NCI-H510A (cell line): ENCODE data around the gene BEND7.
"Not testable (repeated sequence)": the region's sequence is repeated elsewhere in the genome, so short reads cannot be mapped to it uniquely, and the experiment has no call there.

ENCODE experiments used
- DNase-seq: peaks from one replicate; lab custom pipeline; 2025; lab: John Stamatoyannopoulos, UW

Gene BEND7

GRCh38 chr10:13421382-13421917, 107.4 kb downstream of the BEND7 start:
- DNase-seq = no peak

GRCh38 chr10:13420532-13421307, 108.1 kb downstream of the BEND7 start:
- DNase-seq = no peak

GRCh38 chr10:13417459-13418126, 111.2 kb downstream of the BEND7 start:
- DNase-seq = no peak

- no peak for DNase-seq
Observed at GRCh38 chr10:13416760-13417159, 112.1 kb downstream of the BEND7 start.

GRCh38 chr10:13414855-13415254, 114.0 kb downstream of the BEND7 start:
- no peak for DNase-seq

- no peak for DNase-seq
Observed at GRCh38 chr10:13414137-13414536, 114.7 kb downstream of the BEND7 start.

- DNase-seq = no peak
Observed at GRCh38 chr10:13412894-13413293, 115.9 kb downstream of the BEND7 start.

GRCh38 chr10:13404791-13405190, 124.0 kb downstream of the BEND7 start:
- DNase-seq = no peak

GRCh38 chr10:13404305-13404759, 124.5 kb downstream of the BEND7 start:
- no peak for DNase-seq

GRCh38 chr10:13403426-13403825, 125.4 kb downstream of the BEND7 start:
- DNase-seq = not testable (repeated sequence)

GRCh38 chr10:13402021-13402420, 126.8 kb downstream of the BEND7 start:
- no peak for DNase-seq

GRCh38 chr10:13401142-13401541, 127.7 kb downstream of the BEND7 start:
- DNase-seq = no peak

- DNase-seq = no peak
Observed at GRCh38 chr10:13400196-13400965, 128.4 kb downstream of the BEND7 start.

GRCh38 chr10:13399752-13400151, 129.1 kb downstream of the BEND7 start:
- DNase-seq = no peak

GRCh38 chr10:13399236-13399635, 129.6 kb downstream of the BEND7 start:
- no peak for DNase-seq

- DNase-seq = no peak
Observed at GRCh38 chr10:13397052-13397451, 131.8 kb downstream of the BEND7 start.

GRCh38 chr10:13396369-13396768, 132.4 kb downstream of the BEND7 start:
- no peak for DNase-seq

GRCh38 chr10:13395540-13395939, 133.3 kb downstream of the BEND7 start:
- DNase-seq = no peak

GRCh38 chr10:13393640-13394039, 135.2 kb downstream of the BEND7 start:
- DNase-seq = no peak

- no peak for DNase-seq
Observed at GRCh38 chr10:13392701-13393100, 136.1 kb downstream of the BEND7 start.
